NCI-H1417 treated with DMSO at 0.1 percent for 48 hours (cell line): ENCODE data around the gene GMDS.

Source experiments
- DNase-seq: peaks from one replicate; lab custom pipeline; 2025; lab: John Stamatoyannopoulos, UW

The GMDS gene

GRCh38 chr6:1612974-1613306 is 632.5 kb downstream of the GMDS start:
- DNase-seq, result no peak

DNA sequence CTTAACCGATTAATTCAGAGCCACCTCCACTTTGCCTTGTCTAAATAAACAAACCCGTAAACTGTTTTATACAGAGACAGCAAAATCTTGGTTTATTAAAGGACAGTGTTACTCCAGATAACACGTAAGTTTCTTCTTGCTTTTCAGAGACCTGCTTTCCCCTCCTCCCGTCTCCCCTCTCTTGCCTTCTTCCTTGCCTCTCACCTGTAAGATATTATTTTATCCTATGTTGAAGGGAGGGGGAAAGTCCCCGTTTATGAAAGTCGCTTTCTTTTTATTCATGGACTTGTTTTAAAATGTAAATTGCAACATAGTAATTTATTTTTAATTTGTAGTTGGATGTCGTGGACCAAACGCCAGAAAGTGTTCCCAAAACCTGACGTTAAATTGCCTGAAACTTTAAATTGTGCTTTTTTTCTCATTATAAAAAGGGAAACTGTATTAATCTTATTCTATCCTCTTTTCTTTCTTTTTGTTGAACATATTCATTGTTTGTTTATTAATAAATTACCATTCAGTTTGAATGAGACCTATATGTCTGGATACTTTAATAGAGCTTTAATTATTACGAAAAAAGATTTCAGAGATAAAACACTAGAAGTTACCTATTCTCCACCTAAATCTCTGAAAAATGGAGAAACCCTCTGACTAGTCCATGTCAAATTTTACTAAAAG is 633.0 kb downstream of the GMDS start:
- no peak for DNase-seq

DNA sequence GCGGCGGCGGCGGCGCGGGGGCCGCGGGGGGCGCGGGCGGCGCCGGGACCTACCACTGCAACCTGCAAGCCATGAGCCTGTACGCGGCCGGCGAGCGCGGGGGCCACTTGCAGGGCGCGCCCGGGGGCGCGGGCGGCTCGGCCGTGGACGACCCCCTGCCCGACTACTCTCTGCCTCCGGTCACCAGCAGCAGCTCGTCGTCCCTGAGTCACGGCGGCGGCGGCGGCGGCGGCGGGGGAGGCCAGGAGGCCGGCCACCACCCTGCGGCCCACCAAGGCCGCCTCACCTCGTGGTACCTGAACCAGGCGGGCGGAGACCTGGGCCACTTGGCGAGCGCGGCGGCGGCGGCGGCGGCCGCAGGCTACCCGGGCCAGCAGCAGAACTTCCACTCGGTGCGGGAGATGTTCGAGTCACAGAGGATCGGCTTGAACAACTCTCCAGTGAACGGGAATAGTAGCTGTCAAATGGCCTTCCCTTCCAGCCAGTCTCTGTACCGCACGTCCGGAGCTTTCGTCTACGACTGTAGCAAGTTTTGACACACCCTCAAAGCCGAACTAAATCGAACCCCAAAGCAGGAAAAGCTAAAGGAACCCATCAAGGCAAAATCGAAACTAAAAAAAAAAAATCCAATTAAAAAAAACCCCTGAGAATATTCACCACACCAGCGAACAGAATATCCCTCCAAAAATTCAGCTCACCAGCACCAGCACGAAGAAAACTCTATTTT is 633.7 kb downstream of the GMDS start:
- DNase-seq, result no peak

GRCh38 chr6:1611322-1611571 is 634.2 kb downstream of the GMDS start:
- no peak for DNase-seq

DNA sequence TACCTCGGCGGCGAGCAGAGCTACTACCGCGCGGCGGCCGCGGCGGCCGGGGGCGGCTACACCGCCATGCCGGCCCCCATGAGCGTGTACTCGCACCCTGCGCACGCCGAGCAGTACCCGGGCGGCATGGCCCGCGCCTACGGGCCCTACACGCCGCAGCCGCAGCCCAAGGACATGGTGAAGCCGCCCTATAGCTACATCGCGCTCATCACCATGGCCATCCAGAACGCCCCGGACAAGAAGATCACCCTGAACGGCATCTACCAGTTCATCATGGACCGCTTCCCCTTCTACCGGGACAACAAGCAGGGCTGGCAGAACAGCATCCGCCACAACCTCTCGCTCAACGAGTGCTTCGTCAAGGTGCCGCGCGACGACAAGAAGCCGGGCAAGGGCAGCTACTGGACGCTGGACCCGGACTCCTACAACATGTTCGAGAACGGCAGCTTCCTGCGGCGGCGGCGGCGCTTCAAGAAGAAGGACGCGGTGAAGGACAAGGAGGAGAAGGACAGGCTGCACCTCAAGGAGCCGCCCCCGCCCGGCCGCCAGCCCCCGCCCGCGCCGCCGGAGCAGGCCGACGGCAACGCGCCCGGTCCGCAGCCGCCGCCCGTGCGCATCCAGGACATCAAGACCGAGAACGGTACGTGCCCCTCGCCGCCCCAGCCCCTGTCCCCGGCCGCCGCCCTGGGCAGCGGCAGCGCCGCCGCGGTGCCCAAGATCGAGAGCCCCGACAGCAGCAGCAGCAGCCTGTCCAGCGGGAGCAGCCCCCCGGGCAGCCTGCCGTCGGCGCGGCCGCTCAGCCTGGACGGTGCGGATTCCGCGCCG is 634.7 kb downstream of the GMDS start:
- DNase-seq, result no peak

DNA sequence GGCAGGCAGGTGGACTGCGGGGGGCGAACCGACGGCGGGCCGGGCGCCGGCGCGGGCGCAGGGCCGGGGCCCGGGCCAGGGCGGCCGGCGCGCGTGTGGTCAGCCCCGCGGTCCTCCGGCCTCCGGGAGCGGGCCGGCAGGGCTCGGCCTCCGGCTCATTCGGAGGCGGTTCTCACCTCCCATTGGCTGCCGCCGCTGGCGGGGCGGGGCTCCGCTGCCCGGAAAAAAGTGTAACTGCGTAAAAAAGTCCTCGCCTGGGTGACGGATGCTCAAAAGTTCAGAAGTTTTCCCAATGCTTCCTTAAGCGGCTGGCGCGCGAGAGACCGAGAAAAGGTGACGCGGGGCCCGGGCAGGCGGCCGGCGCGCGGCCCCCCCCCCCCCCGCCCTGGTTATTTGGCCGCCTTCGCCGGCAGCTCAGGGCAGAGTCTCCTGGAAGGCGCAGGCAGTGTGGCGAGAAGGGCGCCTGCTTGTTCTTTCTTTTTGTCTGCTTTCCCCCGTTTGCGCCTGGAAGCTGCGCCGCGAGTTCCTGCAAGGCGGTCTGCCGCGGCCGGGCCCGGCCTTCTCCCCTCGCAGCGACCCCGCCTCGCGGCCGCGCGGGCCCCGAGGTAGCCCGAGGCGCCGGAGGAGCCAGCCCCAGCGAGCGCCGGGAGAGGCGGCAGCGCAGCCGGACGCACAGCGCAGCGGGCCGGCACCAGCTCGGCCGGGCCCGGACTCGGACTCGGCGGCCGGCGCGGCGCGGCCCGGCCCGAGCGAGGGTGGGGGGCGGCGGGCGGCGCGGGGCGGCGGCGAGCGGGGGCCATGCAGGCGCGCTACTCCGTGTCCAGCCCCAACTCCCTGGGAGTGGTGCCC is 635.5 kb downstream of the GMDS start, which contains the start of gene FOXC1:
Gene FOXC1 (plus strand): TSS at position 268 of the 849 bp plus-strand sequence. CDS start 531 bp downstream, at position 799.
- DNase-seq, result no peak

GRCh38 chr6:1609041-1609647 is 636.3 kb downstream of the GMDS start:
- DNase-seq, result no peak

- no peak for DNase-seq
These were observed 637.0 kb downstream of the GMDS start for GRCh38 chr6:1608222-1609040.

DNA sequence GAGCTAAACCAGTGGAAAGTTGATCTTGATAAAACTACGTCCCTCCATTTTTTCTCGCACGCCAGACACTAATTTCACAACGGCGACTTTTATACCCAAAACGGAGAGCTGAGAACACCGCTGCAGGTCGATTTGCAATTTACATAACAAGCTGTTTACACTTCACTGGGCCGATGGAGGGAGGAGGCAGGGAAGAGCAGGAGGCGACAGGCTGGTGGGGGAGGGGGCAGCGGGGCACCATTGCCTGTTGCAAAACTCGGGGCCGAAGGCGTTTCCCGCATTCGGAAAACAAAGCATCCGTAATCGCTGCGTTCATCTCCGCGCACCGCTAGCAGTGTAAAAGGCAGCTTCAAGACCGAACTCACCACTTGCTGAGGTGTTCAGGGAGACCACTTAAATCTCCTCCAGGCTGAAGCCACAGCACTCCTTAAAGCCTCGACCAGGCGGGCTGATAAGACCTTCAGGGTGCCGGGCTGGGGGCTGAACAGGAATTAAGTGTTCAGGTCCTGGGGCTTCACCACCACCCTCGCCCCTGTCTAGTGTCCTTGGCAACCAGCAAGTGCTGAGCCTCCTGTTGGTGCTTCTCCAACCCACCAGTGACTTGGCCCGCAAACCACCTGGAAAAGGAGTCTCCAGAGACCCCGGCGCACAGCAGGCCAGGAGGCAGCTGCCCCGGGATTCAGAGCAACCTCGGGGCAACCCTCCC is 637.7 kb downstream of the GMDS start:
- DNase-seq, result no peak

DNA sequence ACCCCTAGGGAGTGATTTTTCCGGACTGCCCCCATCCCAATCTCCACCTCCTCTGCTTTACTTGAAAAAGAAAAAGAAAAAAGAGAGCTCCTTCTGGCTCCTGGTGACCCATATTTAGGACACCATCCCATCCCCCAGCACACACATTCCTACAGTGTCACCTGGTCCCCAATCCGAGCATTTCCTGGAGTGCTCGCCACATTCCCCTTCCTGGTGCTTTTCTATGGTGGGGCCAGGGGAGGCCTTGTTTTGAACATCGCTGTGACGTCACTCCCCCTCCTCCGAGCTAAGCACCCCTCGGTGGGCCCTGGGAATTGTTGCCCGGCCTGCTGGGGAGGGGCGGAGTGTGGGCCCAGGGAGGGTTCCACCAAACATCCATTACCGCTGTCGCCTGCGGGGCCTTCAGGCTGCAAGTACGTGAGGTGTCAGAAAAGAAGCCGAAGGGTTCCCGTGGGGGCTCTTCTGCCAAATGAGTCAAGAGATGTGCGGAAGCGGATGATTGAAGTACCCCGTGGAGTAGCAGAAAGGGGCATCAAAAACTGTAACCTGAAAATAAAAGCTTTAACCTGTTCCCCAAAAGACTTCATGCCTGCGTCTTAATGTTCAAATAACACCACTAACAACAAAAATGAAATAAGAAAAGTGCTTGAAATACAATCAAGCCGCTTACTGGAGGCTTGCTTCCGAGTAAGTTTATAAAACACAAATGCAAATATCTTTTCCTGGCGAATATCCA is 638.5 kb downstream of the GMDS start:
- DNase-seq, result no peak

DNA sequence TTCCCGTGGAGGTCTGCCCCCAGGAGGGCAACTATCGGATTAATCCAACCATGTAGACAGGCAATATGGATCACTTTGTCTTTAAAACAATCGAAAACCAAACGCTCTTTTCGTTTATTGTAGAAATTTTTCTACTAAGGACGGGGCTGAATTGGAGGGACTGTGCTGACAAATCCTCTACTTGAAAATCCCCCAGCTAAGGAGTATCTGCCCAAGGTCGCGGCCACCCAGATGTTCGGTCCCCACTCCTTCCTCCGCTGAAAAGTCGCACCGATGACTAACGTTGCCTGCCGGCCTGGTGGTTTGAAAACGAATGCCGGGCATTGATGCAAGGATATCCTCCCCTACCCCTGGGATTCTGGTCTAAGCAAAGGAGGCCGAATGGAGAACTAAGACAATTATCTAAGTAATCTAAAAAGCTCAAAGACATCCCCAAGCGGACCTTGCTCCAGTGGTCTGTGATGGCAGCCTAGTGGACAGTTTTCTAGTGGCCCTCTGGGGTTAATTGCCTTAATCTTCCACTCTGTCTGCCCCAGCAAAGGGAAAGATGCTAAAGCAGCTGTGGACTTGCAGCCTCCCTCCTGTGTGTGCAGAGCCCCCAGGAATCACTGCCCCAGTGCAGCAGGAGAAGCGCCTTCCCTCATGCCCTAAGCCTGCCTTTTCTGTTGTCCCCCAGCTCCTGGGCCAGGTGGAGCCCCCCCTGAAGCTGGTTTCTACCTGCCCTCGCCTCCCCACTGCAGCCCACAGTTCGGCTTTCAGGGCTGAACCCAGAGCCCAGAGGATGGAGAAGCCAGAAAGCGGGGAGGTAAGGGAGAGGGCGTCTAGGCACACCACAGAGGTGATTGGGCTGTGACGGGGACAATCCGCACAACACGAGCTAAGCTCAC is 639.3 kb downstream of the GMDS start:
- DNase-seq, result no peak

- no peak for DNase-seq
These were observed 640.2 kb downstream of the GMDS start for GRCh38 chr6:1605004-1605892.

- DNase-seq, result no peak
These were observed 641.0 kb downstream of the GMDS start for GRCh38 chr6:1604158-1605003.

DNA sequence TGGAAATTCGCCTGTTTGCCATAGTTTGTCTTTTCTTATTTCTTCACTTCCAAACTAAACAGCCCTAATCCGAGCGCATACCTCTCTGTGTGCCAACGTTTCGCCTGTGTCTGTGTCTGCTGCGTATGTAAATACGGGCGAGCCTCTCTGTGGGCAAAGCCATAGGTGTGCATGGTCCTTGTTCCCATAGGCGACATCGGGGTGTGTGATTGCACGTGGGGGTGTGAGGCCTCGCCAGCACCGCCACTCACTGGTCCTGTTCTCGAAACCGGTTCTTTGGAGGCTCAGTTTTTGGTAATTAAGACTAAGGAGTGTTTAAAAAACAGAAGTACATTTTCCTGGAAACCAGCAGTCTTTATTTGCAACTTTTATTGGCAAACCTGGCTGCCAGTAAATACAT is 641.7 kb downstream of the GMDS start:
- no peak for DNase-seq

- no peak for DNase-seq
These were observed 643.2 kb downstream of the GMDS start for GRCh38 chr6:1602049-1602713.
